Suprapubic skin (tissue), 4 donors: Measurements from ENCODE around the gene ZFHX3. TPM values are rescaled to one million over a fixed set of nuclear protein-coding genes. Genes with fewer than 3 reads are reported as not detected.

Experiments
- DNase-seq, 2 donors: peaks; one replicate each; pipeline ENCODE4 v3.0.0-alpha.2; 2019; ENCODE audit warnings: low spot score in 2 of 2
- H3K27ac ChIP-seq: fragments of 200-600 bp; sonication (generic); one replicate; pipeline ENCODE4 v1.5.1; 2019
- H3K27me3 ChIP-seq: fragments of 200-600 bp; sonication (generic); one replicate; pipeline ENCODE4 v1.5.1; 2019
- H3K36me3 ChIP-seq: fragments of 200-600 bp; sonication (generic); one replicate; pipeline ENCODE4 v1.5.1; 2019
- H3K4me1 ChIP-seq: fragments of 200-600 bp; sonication (generic); one replicate; pipeline ENCODE4 v1.5.1; 2019
- H3K4me3 ChIP-seq: fragments of 200-600 bp; sonication (generic); one replicate; pipeline ENCODE4 v1.5.1; 2019; ENCODE audit warnings: mild to moderate bottlenecking
- H3K9me3 ChIP-seq: fragments of 200-600 bp; sonication (generic); one replicate; pipeline ENCODE4 v1.5.1; 2019
- CTCF ChIP-seq, 2 donors: fragments of 200-600 bp in 1 of 2; fragments of 450-650 bp in 1 of 2; sonication (generic) in 1 of 2; IDR thresholded peaks; one replicate each; pipeline ENCODE4 v1.5.1; 2016 to 2019; ENCODE audit warnings: antibody characterized with exemption in 2 of 2, mild to moderate bottlenecking in 1 of 2, moderate library complexity in 1 of 2
- EP300 ChIP-seq: sonication (generic); formaldehyde crosslinking; IDR thresholded peaks from one replicate; pipeline ENCODE4 v1.6.1; 2017; ENCODE audit warnings: antibody characterized with exemption
- POLR2A ChIP-seq, 2 donors: fragments of 450-650 bp; IDR thresholded peaks; one replicate each; pipeline ENCODE4 v1.6.1; 2017; ENCODE audit warnings: antibody characterized with exemption in 2 of 2, mild to moderate bottlenecking in 2 of 2, moderate library complexity in 2 of 2
- POLR2AphosphoS5 ChIP-seq, 3 donors: sonication (generic); formaldehyde crosslinking; IDR thresholded peaks; one replicate each; pipeline ENCODE4 v1.6.1; 2017; ENCODE audit warnings: antibody characterized with exemption in 3 of 3
- WGBS: methylation state at CpG from one replicate; pipeline ENCODE4 v1.1.5; 2018; 5-methylcytosine and 5-hydroxymethylcytosine counted together
- total RNA-seq, 4 donors: library from RNA; depleted of rRNA; stranded (reverse); fragments of >200 nt; gene quantifications; one replicate each; pipeline ENCODE4 v1.1.0, GENCODE V29; 2016

ZFHX3 gene
- total RNA-seq, 4 donors from 2014 or later, result 10.4 to 16.1 (median 12.8) TPM

GRCh38 chr16:72807245-72807644 lies 240.7 kb downstream of the ZFHX3 start:
- H3K4me3 ChIP-seq, result no peak overlapping the region
- no peaks in the 10 kb centered on the region for H3K9me3 ChIP-seq
- no peak overlapping the region for H3K27ac ChIP-seq
- peaks cover 11% of the 10 kb centered on the region for H3K36me3 ChIP-seq
- TF ChIP-seq POLR2AphosphoS5 (IDR thresholded peaks at IDR 0.05) (no peak), POLR2A (IDR thresholded peaks at IDR 0.05) (no peak), EP300 (no peak), CTCF (IDR thresholded peaks at IDR 0.05) (no peak)
- H3K27me3 ChIP-seq, result no peaks in the 10 kb centered on the region
- 78% methylated on average over 3 of the region's 3 CpGs for WGBS
- no peaks in the 10 kb centered on the region for H3K4me1 ChIP-seq
- DNase-seq, result no peak

GRCh38 chr16:72805486-72805885 lies 242.4 kb downstream of the ZFHX3 start:
- no peaks in the 10 kb centered on the region for H3K27me3 ChIP-seq
- DNase-seq, result no peak
- peaks cover 3% of the 10 kb centered on the region for H3K36me3 ChIP-seq
- WGBS, result 92% methylated on average over 3 of the region's 3 CpGs
- no peak overlapping the region for H3K27ac ChIP-seq
- no peaks in the 10 kb centered on the region for H3K9me3 ChIP-seq
- H3K4me3 ChIP-seq, result no peak overlapping the region
- TF ChIP-seq EP300, result no peak
- TF ChIP-seq CTCF (IDR thresholded peaks at IDR 0.05), result no peak
- TF ChIP-seq POLR2AphosphoS5 (IDR thresholded peaks at IDR 0.05), result no peak
- TF ChIP-seq POLR2A (IDR thresholded peaks at IDR 0.05), result no peak
- H3K4me1 ChIP-seq, result no peaks in the 10 kb centered on the region

- Histone ChIP-seq H3K4me1 (no peaks in the 10 kb centered on the region), H3K27ac (no peak overlapping the region), H3K36me3 (peaks cover 41% of the 10 kb centered on the region), H3K4me3 (no peak overlapping the region), H3K9me3 (no peaks in the 10 kb centered on the region), H3K27me3 (no peaks in the 10 kb centered on the region)
- TF ChIP-seq CTCF (IDR thresholded peaks at IDR 0.05) (no peak), EP300 (no peak)
- WGBS, result 59% methylated on average over 10 of the region's 10 CpGs
- DNase-seq, result no peak
Measured at GRCh38 chr16:72800524-72801161, 247.3 kb downstream of the ZFHX3 start.

- H3K4me3 ChIP-seq, result no peak overlapping the region
- 87% methylated on average over 7 of the region's 7 CpGs for WGBS
- no peaks in the 10 kb centered on the region for H3K27me3 ChIP-seq
- H3K36me3 ChIP-seq, result peaks cover 55% of the 10 kb centered on the region
- no peak for TF ChIP-seq CTCF (IDR thresholded peaks at IDR 0.05)
- no peak for TF ChIP-seq EP300
- no peak for TF ChIP-seq POLR2A (IDR thresholded peaks at IDR 0.05)
- TF ChIP-seq POLR2AphosphoS5 (IDR thresholded peaks at IDR 0.05), result no peak
- H3K9me3 ChIP-seq, result no peaks in the 10 kb centered on the region
- no peak for DNase-seq
- H3K4me1 ChIP-seq, result no peaks in the 10 kb centered on the region
- H3K27ac ChIP-seq, result no peak overlapping the region
Measured at GRCh38 chr16:72798264-72798663, 249.7 kb downstream of the ZFHX3 start.

- TF ChIP-seq CTCF (IDR thresholded peaks at IDR 0.05) (no peak), EP300 (no peak), POLR2AphosphoS5 (IDR thresholded peaks at IDR 0.05) (no peak), POLR2A (IDR thresholded peaks at IDR 0.05) (no peak)
- Histone ChIP-seq H3K9me3 (no peaks in the 10 kb centered on the region), H3K36me3 (peaks cover 59% of the 10 kb centered on the region), H3K4me1 (no peaks in the 10 kb centered on the region), H3K27me3 (no peaks in the 10 kb centered on the region), H3K27ac (no peak overlapping the region), H3K4me3 (no peak overlapping the region)
- WGBS, result 93% methylated on average over 2 of the region's 3 CpGs
- DNase-seq, result no peak
Measured at GRCh38 chr16:72797621-72798020, 250.3 kb downstream of the ZFHX3 start.
